ENCODE results near the gene PYGB. TPM values are rescaled to one million over a fixed set of nuclear protein-coding genes. Genes with fewer than 3 reads are reported as not detected.

Gene PYGB
- total RNA-seq, 4 donors from 2014 or later, result 83.2 to 141 (median 94.6) TPM

GRCh38 chr20:25203871-25204320 lies 44.0 kb upstream of the PYGB start:
- no peaks in the 10 kb centered on the region for H3K9me3 ChIP-seq
- intact Hi-C loops (cut with DNase I), result no loop called here
- 66 to 81% methylated on average over 1 of the region's 1 CpG for WGBS, 2 donors
- H3K27me3 ChIP-seq, result no peaks in the 10 kb centered on the region
- TF ChIP-seq CTCF (IDR thresholded peaks at IDR 0.05) (no peak), POLR2A (IDR thresholded peaks at IDR 0.05) (no peak)
- H3K4me1 ChIP-seq, result no peaks in the 10 kb centered on the region
- DNase-seq, result no peak
- no peaks in the 10 kb centered on the region for H3K36me3 ChIP-seq
- no peak overlapping the region for H3K27ac ChIP-seq
- no peak overlapping the region for H3K4me3 ChIP-seq (replicated peaks in 1 of 3)

GRCh38 chr20:25204550-25205276 lies 43.2 kb upstream of the PYGB start:
- no peak for DNase-seq
- WGBS, 2 donors, result 92% methylated on average over 9 of the region's 9 CpGs

GRCh38 chr20:25205277-25206062 lies 42.4 kb upstream of the PYGB start:
- no peaks in the 10 kb centered on the region for H3K4me1 ChIP-seq
- no peaks in the 10 kb centered on the region for H3K27me3 ChIP-seq
- no peak overlapping the region for H3K4me3 ChIP-seq (replicated peaks in 1 of 3)
- 80 to 83% methylated on average over 12 to 18 of the region's 21 CpGs for WGBS, 2 donors
- peaks cover 0 to 6% of the 10 kb centered on the region in 2 donors for H3K36me3 ChIP-seq
- DNase-seq, result no peak
- intact Hi-C loops (cut with DNase I), result no loop called here
- no peak overlapping the region for H3K27ac ChIP-seq
- TF ChIP-seq POLR2A (IDR thresholded peaks at IDR 0.05) (no peak), CTCF (IDR thresholded peaks at IDR 0.05) (no peak)
- H3K9me3 ChIP-seq, result no peaks in the 10 kb centered on the region

More at GRCh38 chr20:25204550-25205276, 43.2 kb upstream of the PYGB start:
- Histone ChIP-seq H3K4me3 (replicated peaks in 1 of 3) (no peak overlapping the region), H3K36me3 (no peaks in the 10 kb centered on the region), H3K4me1 (no peaks in the 10 kb centered on the region), H3K9me3 (no peaks in the 10 kb centered on the region), H3K27me3 (no peaks in the 10 kb centered on the region), H3K27ac (no peak overlapping the region)
- TF ChIP-seq CTCF (IDR thresholded peaks at IDR 0.05) (no peak), POLR2A (IDR thresholded peaks at IDR 0.05) (no peak)
- intact Hi-C loops (cut with DNase I), result no loop called here

GRCh38 chr20:25206063-25206403 lies 41.9 kb upstream of the PYGB start:
- Histone ChIP-seq H3K36me3 (peaks cover 0 to 10% of the 10 kb centered on the region in 2 donors), H3K4me1 (no peaks in the 10 kb centered on the region), H3K9me3 (no peaks in the 10 kb centered on the region), H3K4me3 (replicated peaks in 1 of 3) (no peak overlapping the region), H3K27ac (no peak overlapping the region), H3K27me3 (no peaks in the 10 kb centered on the region)
- 88 to 91% methylated on average over 8 to 9 of the region's 9 CpGs for WGBS, 2 donors
- intact Hi-C loops (cut with DNase I), result no loop called here
- TF ChIP-seq POLR2A (IDR thresholded peaks at IDR 0.05) (no peak), CTCF (IDR thresholded peaks at IDR 0.05) (no peak)
- DNase-seq, result no peak

GRCh38 chr20:25206548-25206947 lies 41.3 kb upstream of the PYGB start:
- Histone ChIP-seq H3K27me3 (no peaks in the 10 kb centered on the region), H3K9me3 (no peaks in the 10 kb centered on the region), H3K4me1 (no peaks in the 10 kb centered on the region), H3K27ac (no peak overlapping the region), H3K36me3 (peaks cover 3 to 11% of the 10 kb centered on the region in 2 donors), H3K4me3 (replicated peaks in 1 of 3) (no peak overlapping the region)
- DNase-seq, result no peak
- TF ChIP-seq CTCF (IDR thresholded peaks at IDR 0.05), result no peak
- TF ChIP-seq POLR2A (IDR thresholded peaks at IDR 0.05), result no peak
- intact Hi-C loops (cut with DNase I), result no loop called here
- WGBS, 2 donors, result 95 to 96% methylated on average over 8 of the region's 8 CpGs

Measured in thyroid gland (tissue), 4 donors.